ENCODE measurements around the gene LYZL6.

- TF ChIP-seq, protein P1, sequence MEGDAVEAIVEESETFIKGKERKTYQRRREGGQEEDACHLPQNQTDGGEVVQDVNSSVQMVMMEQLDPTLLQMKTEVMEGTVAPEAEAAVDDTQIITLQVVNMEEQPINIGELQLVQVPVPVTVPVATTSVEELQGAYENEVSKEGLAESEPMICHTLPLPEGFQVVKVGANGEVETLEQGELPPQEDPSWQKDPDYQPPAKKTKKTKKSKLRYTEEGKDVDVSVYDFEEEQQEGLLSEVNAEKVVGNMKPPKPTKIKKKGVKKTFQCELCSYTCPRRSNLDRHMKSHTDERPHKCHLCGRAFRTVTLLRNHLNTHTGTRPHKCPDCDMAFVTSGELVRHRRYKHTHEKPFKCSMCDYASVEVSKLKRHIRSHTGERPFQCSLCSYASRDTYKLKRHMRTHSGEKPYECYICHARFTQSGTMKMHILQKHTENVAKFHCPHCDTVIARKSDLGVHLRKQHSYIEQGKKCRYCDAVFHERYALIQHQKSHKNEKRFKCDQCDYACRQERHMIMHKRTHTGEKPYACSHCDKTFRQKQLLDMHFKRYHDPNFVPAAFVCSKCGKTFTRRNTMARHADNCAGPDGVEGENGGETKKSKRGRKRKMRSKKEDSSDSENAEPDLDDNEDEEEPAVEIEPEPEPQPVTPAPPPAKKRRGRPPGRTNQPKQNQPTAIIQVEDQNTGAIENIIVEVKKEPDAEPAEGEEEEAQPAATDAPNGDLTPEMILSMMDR (IDR thresholded peaks at IDR 0.05; ENCODE audit: poor library complexity): no peak
- TF ChIP-seq EZH2 (IDR thresholded peaks at IDR 0.05; ENCODE audit: borderline replicate concordance): no peak
- no peak for TF ChIP-seq EZH2phosphoT487 (IDR thresholded peaks at IDR 0.05; ENCODE audit: low read depth, severe bottlenecking, unreplicated experiment)
These were observed 35.8 kb downstream of the LYZL6 start for GRCh38 chr17:35907691-35908090.

Measured in hepatocyte (in vitro differentiated cells).